HG02973 (cell line): Measurements from ENCODE around the gene DCAF15.
"Not testable (repeated sequence)": the region's sequence is repeated elsewhere in the genome, so short reads cannot be mapped to it uniquely, and the experiment has no call there.

Experiments used
- ATAC-seq: cut with Tn5 transposase; IDR thresholded peaks from one replicate; pipeline ENCODE4 v1.9.1; 2021; ENCODE audit warnings: moderate library complexity; ENCODE audit not compliant: unreplicated experiment

The DCAF15 gene

GRCh38 chr19:13973479-13973878, 21.2 kb downstream of the DCAF15 start:
- not testable (repeated sequence) for ATAC-seq

GRCh38 chr19:13974073-13974472, 21.8 kb downstream of the DCAF15 start:
- no peak for ATAC-seq

GRCh38 chr19:13975870-13976269, 23.6 kb downstream of the DCAF15 start:
- ATAC-seq, result no peak

- no peak for ATAC-seq
Observed at GRCh38 chr19:13976446-13976845, 24.1 kb downstream of the DCAF15 start.

GRCh38 chr19:13977803-13978202, 25.5 kb downstream of the DCAF15 start:
- ATAC-seq, result no peak

GRCh38 chr19:13978351-13979243, 26.3 kb downstream of the DCAF15 start:
- no peak for ATAC-seq

GRCh38 chr19:13979244-13979615, 26.9 kb downstream of the DCAF15 start:
- no peak for ATAC-seq

- ATAC-seq, result no peak
Observed at GRCh38 chr19:13979686-13980085, 27.4 kb downstream of the DCAF15 start.

GRCh38 chr19:13980340-13980739, 28.0 kb downstream of the DCAF15 start:
- ATAC-seq, result no peak

GRCh38 chr19:13981021-13981420, 28.7 kb downstream of the DCAF15 start:
- no peak for ATAC-seq

GRCh38 chr19:13981467-13981866, 29.2 kb downstream of the DCAF15 start:
- no peak for ATAC-seq

- no peak for ATAC-seq
Observed at GRCh38 chr19:13981988-13982501, 29.7 kb downstream of the DCAF15 start.

- no peak for ATAC-seq
Observed at GRCh38 chr19:13982773-13983172, 30.5 kb downstream of the DCAF15 start.

- ATAC-seq, result no peak
Observed at GRCh38 chr19:13983213-13983889, 31.0 kb downstream of the DCAF15 start.

GRCh38 chr19:13984186-13984585, 31.9 kb downstream of the DCAF15 start:
- ATAC-seq, result no peak

- ATAC-seq, result no peak
Observed at GRCh38 chr19:13984875-13985741, 32.8 kb downstream of the DCAF15 start.

- ATAC-seq, result peak; percentile 10
Observed at GRCh38 chr19:13985771-13986347, 33.5 kb downstream of the DCAF15 start.

- peak; percentile 67 for ATAC-seq
Observed at GRCh38 chr19:13986348-13986904, 34.1 kb downstream of the DCAF15 start.

- ATAC-seq, result no peak
Observed at GRCh38 chr19:13987101-13987890, 35.0 kb downstream of the DCAF15 start.

- ATAC-seq, result no peak
Observed at GRCh38 chr19:13989487-13989886, 37.2 kb downstream of the DCAF15 start.
